Neural progenitor cell (in vitro differentiated cells): ENCODE results near the gene VSTM4.

Source experiments
- EZH2 ChIP-seq: fragments of 200-600 bp; sonication (generic); IDR thresholded peaks from 2 replicates; pipeline ENCODE4 v1.6.1; 2017; ENCODE audit warnings: antibody characterized with exemption, mild to moderate bottlenecking, moderate library complexity
- TF ChIP-seq, protein P1 (sequence below): fragments of 200-600 bp; sonication (generic); IDR thresholded peaks from 2 replicates; pipeline ENCODE4 v1.5.1; 2017; ENCODE audit warnings: antibody characterized with exemption, mild to moderate bottlenecking

DNA sequence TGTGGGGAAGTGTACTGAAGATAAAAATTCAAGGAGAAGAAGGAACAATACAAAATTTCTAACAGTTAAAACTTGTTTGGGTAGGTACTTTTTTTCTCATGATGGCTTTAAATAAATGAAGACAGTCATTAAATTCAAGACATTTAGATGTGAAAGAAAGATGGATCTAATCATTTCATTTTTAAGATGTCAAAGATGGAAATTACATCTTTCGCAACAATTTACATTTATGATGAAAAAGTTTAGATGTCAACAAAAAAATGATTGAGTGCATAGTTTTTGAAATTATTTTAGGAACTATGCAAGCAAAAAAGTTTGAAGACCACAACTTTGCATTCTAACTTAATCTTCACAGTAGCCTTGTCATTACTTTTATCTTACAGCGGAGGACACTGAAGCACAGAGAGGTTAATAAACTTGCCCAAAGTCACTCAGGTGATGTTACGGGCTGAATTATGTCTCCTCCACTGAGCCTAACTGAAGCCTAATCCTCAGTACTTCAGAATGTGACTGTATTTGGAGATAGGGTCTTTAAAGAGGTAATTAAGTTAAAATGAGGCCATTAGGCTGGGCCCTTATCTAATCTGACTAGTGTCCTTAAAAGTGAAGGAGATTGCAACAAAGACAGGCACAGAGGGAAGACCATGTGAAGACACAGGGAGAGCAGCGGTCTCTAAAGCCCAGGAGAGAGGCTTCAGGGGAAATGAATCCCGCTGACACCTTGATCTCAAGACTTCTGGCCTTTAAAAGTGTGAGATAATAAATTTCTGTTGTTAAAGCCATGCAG lies 48.2 kb downstream of the VSTM4 start:
- TF ChIP-seq, protein P1, sequence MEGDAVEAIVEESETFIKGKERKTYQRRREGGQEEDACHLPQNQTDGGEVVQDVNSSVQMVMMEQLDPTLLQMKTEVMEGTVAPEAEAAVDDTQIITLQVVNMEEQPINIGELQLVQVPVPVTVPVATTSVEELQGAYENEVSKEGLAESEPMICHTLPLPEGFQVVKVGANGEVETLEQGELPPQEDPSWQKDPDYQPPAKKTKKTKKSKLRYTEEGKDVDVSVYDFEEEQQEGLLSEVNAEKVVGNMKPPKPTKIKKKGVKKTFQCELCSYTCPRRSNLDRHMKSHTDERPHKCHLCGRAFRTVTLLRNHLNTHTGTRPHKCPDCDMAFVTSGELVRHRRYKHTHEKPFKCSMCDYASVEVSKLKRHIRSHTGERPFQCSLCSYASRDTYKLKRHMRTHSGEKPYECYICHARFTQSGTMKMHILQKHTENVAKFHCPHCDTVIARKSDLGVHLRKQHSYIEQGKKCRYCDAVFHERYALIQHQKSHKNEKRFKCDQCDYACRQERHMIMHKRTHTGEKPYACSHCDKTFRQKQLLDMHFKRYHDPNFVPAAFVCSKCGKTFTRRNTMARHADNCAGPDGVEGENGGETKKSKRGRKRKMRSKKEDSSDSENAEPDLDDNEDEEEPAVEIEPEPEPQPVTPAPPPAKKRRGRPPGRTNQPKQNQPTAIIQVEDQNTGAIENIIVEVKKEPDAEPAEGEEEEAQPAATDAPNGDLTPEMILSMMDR = no peak
- TF ChIP-seq EZH2 = no peak
